ENCODE results near the gene SACM1L.

- TF ChIP-seq CTCF (IDR thresholded peaks at IDR 0.05; ENCODE audit: poor library complexity) (no peak), EZH2phosphoT487 (IDR thresholded peaks at IDR 0.05; ENCODE audit: low read depth, severe bottlenecking, unreplicated experiment) (no peak), EZH2 (IDR thresholded peaks at IDR 0.05; ENCODE audit: borderline replicate concordance) (no peak)
Observed at GRCh38 chr3:45758871-45759270, 69.7 kb downstream of the SACM1L start.
